HCT116 (cell line): ENCODE measurements around the gene ANGPTL8.

ENCODE experiments used
- EZH2phosphoT487 ChIP-seq: fragments of 200-600 bp; IDR thresholded peaks from 2 replicates; pipeline ENCODE4 v1.6.1; 2018; ENCODE audit warnings: antibody characterized with exemption, borderline replicate concordance
- TF ChIP-seq, protein P1 (sequence below), 3 experiments: fragments of 200-600 bp in 1 of 3; sonication (generic) in 1 of 3; IDR thresholded peaks in 2 of 3; conservative IDR thresholded peaks in 1 of 3; 2 replicates each; pipeline ENCODE4 v1.5.1; 2012 to 2017; ENCODE audit warnings: low read depth in 2 of 3, low read length in 2 of 3, antibody characterized with exemption in 1 of 3, borderline replicate concordance in 1 of 3, control low read depth in 1 of 3, mild to moderate bottlenecking in 1 of 3, mixed read lengths in 1 of 3, mixed run types in 1 of 3, moderate library complexity in 1 of 3; ENCODE audit not compliant: insufficient read depth in 1 of 3
- TF ChIP-seq, protein P2 (sequence below): IDR thresholded peaks from 2 replicates; pipeline ENCODE4 v1.6.1; 2012; ENCODE audit warnings: low read depth
- TF ChIP-seq, protein P3 (sequence below): IDR thresholded peaks from 2 replicates; pipeline ENCODE4 v1.6.1; 2012

DNA sequence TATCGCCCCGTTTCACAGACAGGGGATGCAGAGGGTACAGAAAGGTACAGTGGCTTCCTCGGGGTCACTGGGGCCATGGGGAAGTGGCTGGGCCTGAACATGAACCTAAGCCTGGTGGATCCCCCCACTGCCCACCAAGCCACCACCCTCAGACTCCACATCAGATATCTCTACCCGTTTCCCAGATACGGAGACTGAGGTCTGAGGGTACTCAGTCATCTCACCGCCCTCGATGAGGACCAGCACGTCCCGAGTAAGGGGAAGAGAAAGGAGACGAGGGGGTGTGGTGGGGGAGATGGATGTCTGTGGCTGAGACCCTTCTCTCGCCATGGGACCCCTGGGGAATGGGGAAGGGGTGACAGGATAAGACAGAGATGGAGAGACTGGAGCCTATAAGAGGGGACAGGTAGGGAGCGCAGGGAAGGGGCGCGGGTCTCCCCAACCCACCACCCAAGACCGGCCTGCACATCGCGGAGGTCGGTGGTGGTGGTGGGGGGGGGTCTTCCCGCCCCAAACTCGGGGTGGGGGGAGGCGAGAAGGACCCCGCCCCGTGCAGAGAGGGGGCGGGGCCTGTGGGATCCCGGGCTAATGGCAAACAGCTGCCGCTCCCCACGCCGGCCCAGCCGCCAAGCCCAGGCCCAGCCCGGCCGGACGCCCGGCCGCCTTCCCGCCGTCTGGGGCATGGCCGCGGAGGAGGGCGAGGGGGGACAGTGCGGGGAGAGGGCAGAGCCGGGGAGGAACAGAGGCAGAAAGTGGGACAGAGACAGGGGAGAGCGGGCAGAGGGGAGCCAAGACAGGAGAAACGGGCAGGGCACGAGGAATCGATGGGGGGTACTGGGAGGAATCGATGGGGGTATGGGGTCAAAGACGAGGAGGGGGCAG is 42.8 kb upstream of the ANGPTL8 start:
- TF ChIP-seq, protein P1, sequence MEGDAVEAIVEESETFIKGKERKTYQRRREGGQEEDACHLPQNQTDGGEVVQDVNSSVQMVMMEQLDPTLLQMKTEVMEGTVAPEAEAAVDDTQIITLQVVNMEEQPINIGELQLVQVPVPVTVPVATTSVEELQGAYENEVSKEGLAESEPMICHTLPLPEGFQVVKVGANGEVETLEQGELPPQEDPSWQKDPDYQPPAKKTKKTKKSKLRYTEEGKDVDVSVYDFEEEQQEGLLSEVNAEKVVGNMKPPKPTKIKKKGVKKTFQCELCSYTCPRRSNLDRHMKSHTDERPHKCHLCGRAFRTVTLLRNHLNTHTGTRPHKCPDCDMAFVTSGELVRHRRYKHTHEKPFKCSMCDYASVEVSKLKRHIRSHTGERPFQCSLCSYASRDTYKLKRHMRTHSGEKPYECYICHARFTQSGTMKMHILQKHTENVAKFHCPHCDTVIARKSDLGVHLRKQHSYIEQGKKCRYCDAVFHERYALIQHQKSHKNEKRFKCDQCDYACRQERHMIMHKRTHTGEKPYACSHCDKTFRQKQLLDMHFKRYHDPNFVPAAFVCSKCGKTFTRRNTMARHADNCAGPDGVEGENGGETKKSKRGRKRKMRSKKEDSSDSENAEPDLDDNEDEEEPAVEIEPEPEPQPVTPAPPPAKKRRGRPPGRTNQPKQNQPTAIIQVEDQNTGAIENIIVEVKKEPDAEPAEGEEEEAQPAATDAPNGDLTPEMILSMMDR (IDR thresholded peaks at IDR 0.05 in 2 of 3, conservative IDR thresholded peaks at IDR 0.05 in 1 of 3; ENCODE audit: borderline replicate concordance in 1 of 3, insufficient read depth in 1 of 3, low read depth in 2 of 3, low read length in 2 of 3): no peak
- TF ChIP-seq, protein P2, sequence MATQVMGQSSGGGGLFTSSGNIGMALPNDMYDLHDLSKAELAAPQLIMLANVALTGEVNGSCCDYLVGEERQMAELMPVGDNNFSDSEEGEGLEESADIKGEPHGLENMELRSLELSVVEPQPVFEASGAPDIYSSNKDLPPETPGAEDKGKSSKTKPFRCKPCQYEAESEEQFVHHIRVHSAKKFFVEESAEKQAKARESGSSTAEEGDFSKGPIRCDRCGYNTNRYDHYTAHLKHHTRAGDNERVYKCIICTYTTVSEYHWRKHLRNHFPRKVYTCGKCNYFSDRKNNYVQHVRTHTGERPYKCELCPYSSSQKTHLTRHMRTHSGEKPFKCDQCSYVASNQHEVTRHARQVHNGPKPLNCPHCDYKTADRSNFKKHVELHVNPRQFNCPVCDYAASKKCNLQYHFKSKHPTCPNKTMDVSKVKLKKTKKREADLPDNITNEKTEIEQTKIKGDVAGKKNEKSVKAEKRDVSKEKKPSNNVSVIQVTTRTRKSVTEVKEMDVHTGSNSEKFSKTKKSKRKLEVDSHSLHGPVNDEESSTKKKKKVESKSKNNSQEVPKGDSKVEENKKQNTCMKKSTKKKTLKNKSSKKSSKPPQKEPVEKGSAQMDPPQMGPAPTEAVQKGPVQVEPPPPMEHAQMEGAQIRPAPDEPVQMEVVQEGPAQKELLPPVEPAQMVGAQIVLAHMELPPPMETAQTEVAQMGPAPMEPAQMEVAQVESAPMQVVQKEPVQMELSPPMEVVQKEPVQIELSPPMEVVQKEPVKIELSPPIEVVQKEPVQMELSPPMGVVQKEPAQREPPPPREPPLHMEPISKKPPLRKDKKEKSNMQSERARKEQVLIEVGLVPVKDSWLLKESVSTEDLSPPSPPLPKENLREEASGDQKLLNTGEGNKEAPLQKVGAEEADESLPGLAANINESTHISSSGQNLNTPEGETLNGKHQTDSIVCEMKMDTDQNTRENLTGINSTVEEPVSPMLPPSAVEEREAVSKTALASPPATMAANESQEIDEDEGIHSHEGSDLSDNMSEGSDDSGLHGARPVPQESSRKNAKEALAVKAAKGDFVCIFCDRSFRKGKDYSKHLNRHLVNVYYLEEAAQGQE: no peak
- TF ChIP-seq EZH2phosphoT487: no peak
- TF ChIP-seq, protein P3, sequence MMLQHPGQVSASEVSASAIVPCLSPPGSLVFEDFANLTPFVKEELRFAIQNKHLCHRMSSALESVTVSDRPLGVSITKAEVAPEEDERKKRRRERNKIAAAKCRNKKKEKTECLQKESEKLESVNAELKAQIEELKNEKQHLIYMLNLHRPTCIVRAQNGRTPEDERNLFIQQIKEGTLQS: no peak
